WTC11 (cell line): ENCODE measurements around the gene MKLN1. TPM values are rescaled to one million over a fixed set of nuclear protein-coding genes. Genes with fewer than 3 reads are reported as not detected.
A peak's percentile ranks its signal among the peaks of the same experiment; 100 is the strongest.

ENCODE experiments used
- ATAC-seq: fragments of 200-7000 bp; cut with Tn5 transposase; 2 replicates; pipeline ENCODE4 v1.10.0; 2021; ENCODE audit warnings: mild to moderate bottlenecking, moderate library complexity
- CTCF ChIA-PET: fragments of 300-600 bp; sonication (Branson Sonifier 250); formaldehyde crosslinking; loops from one replicate; lab custom pipeline; 2021; ENCODE audit warnings: antibody characterized with exemption; lab: Charles Lee
- POLR2A ChIA-PET: fragments of 350-600 bp; sonication (Branson Sonifier 250); formaldehyde crosslinking; loops from one replicate; lab custom pipeline; 2021; ENCODE audit warnings: antibody characterized with exemption; lab: Charles Lee
- DNase-seq: peaks from one replicate; pipeline ENCODE4 v3.0.0; 2021; ENCODE audit warnings: low spot score
- H3K27ac Mint-ChIP-seq: 2 replicates; pipeline ENCODE4 v1.8.0; 2021; ENCODE audit warnings: mixed read lengths
- H3K27me3 Mint-ChIP-seq: 2 replicates; pipeline ENCODE4 v1.8.0; 2021; ENCODE audit warnings: low read depth, mild to moderate bottlenecking, moderate library complexity, mixed read lengths
- H3K36me3 Mint-ChIP-seq: 2 replicates; pipeline ENCODE4 v1.8.0; 2021; ENCODE audit warnings: mixed read lengths
- H3K4me1 Mint-ChIP-seq: 2 replicates; pipeline ENCODE4 v1.8.0; 2022; ENCODE audit warnings: mixed read lengths
- H3K4me3 Mint-ChIP-seq: 2 replicates; pipeline ENCODE4 v1.8.0; 2021; ENCODE audit warnings: mild to moderate bottlenecking, moderate library complexity, mixed read lengths
- H3K9me3 Mint-ChIP-seq: 2 replicates; pipeline ENCODE4 v1.8.0; 2021; ENCODE audit warnings: mixed read lengths
- FOXJ3 ChIP-seq: sonication (generic); formaldehyde crosslinking; IDR thresholded peaks from 2 replicates; pipeline ENCODE4 v1.9.0; 2021; ENCODE audit warnings: missing genetic modification reagents, mild to moderate bottlenecking, borderline replicate concordance
- GTF2I ChIP-seq: fragments of 250-450 bp; sonication (Bioruptor Pico); conservative IDR thresholded peaks from 2 replicates; pipeline ENCODE4 v1.4.0; 2021; ENCODE audit warnings: mild to moderate bottlenecking
- HMGA2 ChIP-seq: fragments of 250-450 bp; sonication (Bioruptor Pico); IDR thresholded peaks from 2 replicates; pipeline ENCODE4 v1.4.0; 2021; ENCODE audit warnings: mild to moderate bottlenecking, moderate library complexity
- NFATC4 ChIP-seq: fragments of 250-450 bp; sonication (Bioruptor Pico); IDR thresholded peaks from 2 replicates; pipeline ENCODE4 v1.9.0; 2021; ENCODE audit warnings: mild to moderate bottlenecking
- NR1H2 ChIP-seq: sonication (generic); formaldehyde crosslinking; IDR thresholded peaks from 2 replicates; pipeline ENCODE4 v1.9.0; 2021; ENCODE audit warnings: mild to moderate bottlenecking, moderate library complexity, missing genetic modification reagents
- NR2C2 ChIP-seq: sonication (generic); formaldehyde crosslinking; IDR thresholded peaks from 2 replicates; pipeline ENCODE4 v1.8.0; 2022; ENCODE audit warnings: mild to moderate bottlenecking, missing genetic modification reagents
- TEAD4 ChIP-seq: sonication (generic); formaldehyde crosslinking; IDR thresholded peaks from 2 replicates; pipeline ENCODE4 v1.8.0; 2022; ENCODE audit warnings: mild to moderate bottlenecking, missing genetic modification reagents
- ZNF416 ChIP-seq: fragments of 250-450 bp; sonication (Bioruptor Pico); IDR thresholded peaks from 2 replicates; pipeline ENCODE4 v1.9.0; 2021; ENCODE audit warnings: mild to moderate bottlenecking, inconsistent platforms
- ZNF425 ChIP-seq: fragments of 250-450 bp; sonication (Bioruptor Pico); conservative IDR thresholded peaks from 2 replicates; pipeline ENCODE4 v1.9.0; 2021; ENCODE audit warnings: mild to moderate bottlenecking
- total RNA-seq: library from RNA; stranded (reverse); gene quantifications from 3 replicates; pipeline ENCODE4 v1.2.3, GENCODE V29; 2021
- TF ChIP-seq, protein P1 (sequence below): sonication (generic); formaldehyde crosslinking; conservative IDR thresholded peaks from 2 replicates; pipeline ENCODE4 v1.8.1; 2022; ENCODE audit warnings: mild to moderate bottlenecking, missing genetic modification reagents
- TF ChIP-seq, protein P2 (sequence below): fragments of 250-450 bp; sonication (Bioruptor Pico); IDR thresholded peaks from 2 replicates; pipeline ENCODE4 v1.9.0; 2021; ENCODE audit warnings: mild to moderate bottlenecking
- TF ChIP-seq, protein P3 (sequence below): sonication (generic); formaldehyde crosslinking; conservative IDR thresholded peaks from 2 replicates; pipeline ENCODE4 v1.8.1; 2023; ENCODE audit warnings: mild to moderate bottlenecking, low read depth, missing genetic modification reagents, moderate library complexity
- TF ChIP-seq, protein P4 (sequence below): sonication (generic); formaldehyde crosslinking; IDR thresholded peaks from 2 replicates; pipeline ENCODE4 v1.8.0; 2023; ENCODE audit warnings: mild to moderate bottlenecking, missing genetic modification reagents
- TF ChIP-seq, protein P5 (sequence below): fragments of 250-450 bp; sonication (Bioruptor Pico); IDR thresholded peaks from 2 replicates; pipeline ENCODE4 v1.9.0; 2021; ENCODE audit warnings: mild to moderate bottlenecking, borderline replicate concordance

MKLN1 gene
- total RNA-seq, 1 experiment from 2014 or later: 37.6 TPM

- ChIA-PET CTCF (no interaction called here), POLR2A (no interaction called here)
- Mint-ChIP-seq H3K36me3 (peaks cover 21% of the 10 kb centered on the region), H3K9me3 (no peaks in the 10 kb centered on the region), H3K27ac (no peak overlapping the region), H3K27me3 (no peaks in the 10 kb centered on the region), H3K4me3 (no peak overlapping the region), H3K4me1 (peaks cover 22% of the 10 kb centered on the region)
- DNase-seq (no peak), ATAC-seq (no peak)
- no peak for TF ChIP-seq HMGA2
- no peak for TF ChIP-seq NFATC4
- TF ChIP-seq, protein P1, sequence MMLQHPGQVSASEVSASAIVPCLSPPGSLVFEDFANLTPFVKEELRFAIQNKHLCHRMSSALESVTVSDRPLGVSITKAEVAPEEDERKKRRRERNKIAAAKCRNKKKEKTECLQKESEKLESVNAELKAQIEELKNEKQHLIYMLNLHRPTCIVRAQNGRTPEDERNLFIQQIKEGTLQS (CRISPR knock-in tag): no peak
- TF ChIP-seq, protein P2, sequence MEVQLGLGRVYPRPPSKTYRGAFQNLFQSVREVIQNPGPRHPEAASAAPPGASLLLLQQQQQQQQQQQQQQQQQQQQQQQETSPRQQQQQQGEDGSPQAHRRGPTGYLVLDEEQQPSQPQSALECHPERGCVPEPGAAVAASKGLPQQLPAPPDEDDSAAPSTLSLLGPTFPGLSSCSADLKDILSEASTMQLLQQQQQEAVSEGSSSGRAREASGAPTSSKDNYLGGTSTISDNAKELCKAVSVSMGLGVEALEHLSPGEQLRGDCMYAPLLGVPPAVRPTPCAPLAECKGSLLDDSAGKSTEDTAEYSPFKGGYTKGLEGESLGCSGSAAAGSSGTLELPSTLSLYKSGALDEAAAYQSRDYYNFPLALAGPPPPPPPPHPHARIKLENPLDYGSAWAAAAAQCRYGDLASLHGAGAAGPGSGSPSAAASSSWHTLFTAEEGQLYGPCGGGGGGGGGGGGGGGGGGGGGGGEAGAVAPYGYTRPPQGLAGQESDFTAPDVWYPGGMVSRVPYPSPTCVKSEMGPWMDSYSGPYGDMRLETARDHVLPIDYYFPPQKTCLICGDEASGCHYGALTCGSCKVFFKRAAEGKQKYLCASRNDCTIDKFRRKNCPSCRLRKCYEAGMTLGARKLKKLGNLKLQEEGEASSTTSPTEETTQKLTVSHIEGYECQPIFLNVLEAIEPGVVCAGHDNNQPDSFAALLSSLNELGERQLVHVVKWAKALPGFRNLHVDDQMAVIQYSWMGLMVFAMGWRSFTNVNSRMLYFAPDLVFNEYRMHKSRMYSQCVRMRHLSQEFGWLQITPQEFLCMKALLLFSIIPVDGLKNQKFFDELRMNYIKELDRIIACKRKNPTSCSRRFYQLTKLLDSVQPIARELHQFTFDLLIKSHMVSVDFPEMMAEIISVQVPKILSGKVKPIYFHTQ (CRISPR knock-in tag): no peak
- TF ChIP-seq NR1H2 (CRISPR knock-in tag): no peak
- no peak for TF ChIP-seq GTF2I (CRISPR knock-in tag)
- TF ChIP-seq ZNF425 (CRISPR knock-in tag): no peak
- no peak for TF ChIP-seq NR2C2 (CRISPR knock-in tag)
Measured at GRCh38 chr7:131413711-131414110, 86.0 kb downstream of the MKLN1 start.

- Mint-ChIP-seq H3K4me3 (no peak overlapping the region), H3K36me3 (peaks cover 9% of the 10 kb centered on the region), H3K27me3 (no peaks in the 10 kb centered on the region), H3K4me1 (peaks cover 12% of the 10 kb centered on the region), H3K9me3 (peaks cover 4% of the 10 kb centered on the region; the same call in 1 of the 2 replicates), H3K27ac (no peak overlapping the region)
- ChIA-PET POLR2A (interaction anchor here (0.9 kb wide), 1 partner anchor 13 kb away, joined by 11 read pairs; no protein-coding TSS in a partner anchor), CTCF (interaction anchor here (1.0 kb wide), 1 partner anchor 30 kb away, joined by 3 read pairs; no protein-coding TSS in a partner anchor)
- ATAC-seq: peak; percentile 51; the same call in 1 of the 2 replicates
- no peak for TF ChIP-seq TEAD4 (CRISPR knock-in tag)
- no peak for TF ChIP-seq ZNF416 (CRISPR knock-in tag)
- no peak for DNase-seq
Measured at GRCh38 chr7:131424219-131424822, 96.6 kb downstream of the MKLN1 start.

GRCh38 chr7:131425992-131426391 is 98.3 kb downstream of the MKLN1 start:
- DNase-seq (no peak), ATAC-seq (no peak)
- H3K36me3 Mint-ChIP-seq: peaks cover 18% of the 10 kb centered on the region
- no peak overlapping the region for H3K27ac Mint-ChIP-seq
- H3K4me1 Mint-ChIP-seq: peaks cover 10% of the 10 kb centered on the region; the same call in 1 of the 2 replicates
- ChIA-PET CTCF (no interaction called here), POLR2A (no interaction called here)
- H3K27me3 Mint-ChIP-seq: no peaks in the 10 kb centered on the region
- H3K9me3 Mint-ChIP-seq: peaks cover 4% of the 10 kb centered on the region; the same call in 1 of the 2 replicates
- H3K4me3 Mint-ChIP-seq: no peak overlapping the region
- TF ChIP-seq, protein P3, sequence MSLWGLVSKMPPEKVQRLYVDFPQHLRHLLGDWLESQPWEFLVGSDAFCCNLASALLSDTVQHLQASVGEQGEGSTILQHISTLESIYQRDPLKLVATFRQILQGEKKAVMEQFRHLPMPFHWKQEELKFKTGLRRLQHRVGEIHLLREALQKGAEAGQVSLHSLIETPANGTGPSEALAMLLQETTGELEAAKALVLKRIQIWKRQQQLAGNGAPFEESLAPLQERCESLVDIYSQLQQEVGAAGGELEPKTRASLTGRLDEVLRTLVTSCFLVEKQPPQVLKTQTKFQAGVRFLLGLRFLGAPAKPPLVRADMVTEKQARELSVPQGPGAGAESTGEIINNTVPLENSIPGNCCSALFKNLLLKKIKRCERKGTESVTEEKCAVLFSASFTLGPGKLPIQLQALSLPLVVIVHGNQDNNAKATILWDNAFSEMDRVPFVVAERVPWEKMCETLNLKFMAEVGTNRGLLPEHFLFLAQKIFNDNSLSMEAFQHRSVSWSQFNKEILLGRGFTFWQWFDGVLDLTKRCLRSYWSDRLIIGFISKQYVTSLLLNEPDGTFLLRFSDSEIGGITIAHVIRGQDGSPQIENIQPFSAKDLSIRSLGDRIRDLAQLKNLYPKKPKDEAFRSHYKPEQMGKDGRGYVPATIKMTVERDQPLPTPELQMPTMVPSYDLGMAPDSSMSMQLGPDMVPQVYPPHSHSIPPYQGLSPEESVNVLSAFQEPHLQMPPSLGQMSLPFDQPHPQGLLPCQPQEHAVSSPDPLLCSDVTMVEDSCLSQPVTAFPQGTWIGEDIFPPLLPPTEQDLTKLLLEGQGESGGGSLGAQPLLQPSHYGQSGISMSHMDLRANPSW (CRISPR knock-in tag): no peak
- TF ChIP-seq GTF2I (CRISPR knock-in tag): no peak
- TF ChIP-seq, protein P4, sequence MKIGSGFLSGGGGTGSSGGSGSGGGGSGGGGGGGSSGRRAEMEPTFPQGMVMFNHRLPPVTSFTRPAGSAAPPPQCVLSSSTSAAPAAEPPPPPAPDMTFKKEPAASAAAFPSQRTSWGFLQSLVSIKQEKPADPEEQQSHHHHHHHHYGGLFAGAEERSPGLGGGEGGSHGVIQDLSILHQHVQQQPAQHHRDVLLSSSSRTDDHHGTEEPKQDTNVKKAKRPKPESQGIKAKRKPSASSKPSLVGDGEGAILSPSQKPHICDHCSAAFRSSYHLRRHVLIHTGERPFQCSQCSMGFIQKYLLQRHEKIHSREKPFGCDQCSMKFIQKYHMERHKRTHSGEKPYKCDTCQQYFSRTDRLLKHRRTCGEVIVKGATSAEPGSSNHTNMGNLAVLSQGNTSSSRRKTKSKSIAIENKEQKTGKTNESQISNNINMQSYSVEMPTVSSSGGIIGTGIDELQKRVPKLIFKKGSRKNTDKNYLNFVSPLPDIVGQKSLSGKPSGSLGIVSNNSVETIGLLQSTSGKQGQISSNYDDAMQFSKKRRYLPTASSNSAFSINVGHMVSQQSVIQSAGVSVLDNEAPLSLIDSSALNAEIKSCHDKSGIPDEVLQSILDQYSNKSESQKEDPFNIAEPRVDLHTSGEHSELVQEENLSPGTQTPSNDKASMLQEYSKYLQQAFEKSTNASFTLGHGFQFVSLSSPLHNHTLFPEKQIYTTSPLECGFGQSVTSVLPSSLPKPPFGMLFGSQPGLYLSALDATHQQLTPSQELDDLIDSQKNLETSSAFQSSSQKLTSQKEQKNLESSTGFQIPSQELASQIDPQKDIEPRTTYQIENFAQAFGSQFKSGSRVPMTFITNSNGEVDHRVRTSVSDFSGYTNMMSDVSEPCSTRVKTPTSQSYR: no peak
- TF ChIP-seq FOXJ3 (CRISPR knock-in tag): no peak
- TF ChIP-seq, protein P5, sequence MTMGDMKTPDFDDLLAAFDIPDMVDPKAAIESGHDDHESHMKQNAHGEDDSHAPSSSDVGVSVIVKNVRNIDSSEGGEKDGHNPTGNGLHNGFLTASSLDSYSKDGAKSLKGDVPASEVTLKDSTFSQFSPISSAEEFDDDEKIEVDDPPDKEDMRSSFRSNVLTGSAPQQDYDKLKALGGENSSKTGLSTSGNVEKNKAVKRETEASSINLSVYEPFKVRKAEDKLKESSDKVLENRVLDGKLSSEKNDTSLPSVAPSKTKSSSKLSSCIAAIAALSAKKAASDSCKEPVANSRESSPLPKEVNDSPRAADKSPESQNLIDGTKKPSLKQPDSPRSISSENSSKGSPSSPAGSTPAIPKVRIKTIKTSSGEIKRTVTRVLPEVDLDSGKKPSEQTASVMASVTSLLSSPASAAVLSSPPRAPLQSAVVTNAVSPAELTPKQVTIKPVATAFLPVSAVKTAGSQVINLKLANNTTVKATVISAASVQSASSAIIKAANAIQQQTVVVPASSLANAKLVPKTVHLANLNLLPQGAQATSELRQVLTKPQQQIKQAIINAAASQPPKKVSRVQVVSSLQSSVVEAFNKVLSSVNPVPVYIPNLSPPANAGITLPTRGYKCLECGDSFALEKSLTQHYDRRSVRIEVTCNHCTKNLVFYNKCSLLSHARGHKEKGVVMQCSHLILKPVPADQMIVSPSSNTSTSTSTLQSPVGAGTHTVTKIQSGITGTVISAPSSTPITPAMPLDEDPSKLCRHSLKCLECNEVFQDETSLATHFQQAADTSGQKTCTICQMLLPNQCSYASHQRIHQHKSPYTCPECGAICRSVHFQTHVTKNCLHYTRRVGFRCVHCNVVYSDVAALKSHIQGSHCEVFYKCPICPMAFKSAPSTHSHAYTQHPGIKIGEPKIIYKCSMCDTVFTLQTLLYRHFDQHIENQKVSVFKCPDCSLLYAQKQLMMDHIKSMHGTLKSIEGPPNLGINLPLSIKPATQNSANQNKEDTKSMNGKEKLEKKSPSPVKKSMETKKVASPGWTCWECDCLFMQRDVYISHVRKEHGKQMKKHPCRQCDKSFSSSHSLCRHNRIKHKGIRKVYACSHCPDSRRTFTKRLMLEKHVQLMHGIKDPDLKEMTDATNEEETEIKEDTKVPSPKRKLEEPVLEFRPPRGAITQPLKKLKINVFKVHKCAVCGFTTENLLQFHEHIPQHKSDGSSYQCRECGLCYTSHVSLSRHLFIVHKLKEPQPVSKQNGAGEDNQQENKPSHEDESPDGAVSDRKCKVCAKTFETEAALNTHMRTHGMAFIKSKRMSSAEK: no peak
